ENCODE data around the gene SLC10A7. TPM values are rescaled to one million over a fixed set of nuclear protein-coding genes. Genes with fewer than 3 reads are reported as not detected.

The SLC10A7 gene
- total RNA-seq, 1 donor from 2014 or later = 6.1 TPM

GRCh38 chr4:146465628-146466027 is 56.1 kb downstream of the SLC10A7 start:
- TF ChIP-seq CTCF (IDR thresholded peaks at IDR 0.05; ENCODE audit: insufficient read depth, low read length, poor library complexity, severe bottlenecking) = no peak
- Histone ChIP-seq H3K4me3 (ENCODE audit: low read depth, low read length) (no peak overlapping the region), H3K27me3 (ENCODE audit: control insufficient read depth, insufficient read depth, low read length) (no peaks in the 10 kb centered on the region), H3K36me3 (ENCODE audit: control insufficient read depth, insufficient read depth, low read length) (no peaks in the 10 kb centered on the region)
- no peak for DNase-seq (ENCODE audit: low read depth)

- TF ChIP-seq CTCF (IDR thresholded peaks at IDR 0.05; ENCODE audit: insufficient read depth, low read length, poor library complexity, severe bottlenecking) = no peak
- no peaks in the 10 kb centered on the region for H3K27me3 ChIP-seq (ENCODE audit: control insufficient read depth, insufficient read depth, low read length)
- DNase-seq (ENCODE audit: low read depth) = no peak
These were observed 59.5 kb downstream of the SLC10A7 start for GRCh38 chr4:146462251-146462650.

GRCh38 chr4:146458594-146458993 is 63.1 kb downstream of the SLC10A7 start:
- DNase-seq (ENCODE audit: low read depth) = no peak
- Histone ChIP-seq H3K36me3 (ENCODE audit: control insufficient read depth, insufficient read depth, low read length) (no peaks in the 10 kb centered on the region), H3K27me3 (ENCODE audit: control insufficient read depth, insufficient read depth, low read length) (no peaks in the 10 kb centered on the region), H3K4me3 (ENCODE audit: low read depth, low read length) (no peak overlapping the region)
- no peak for TF ChIP-seq CTCF (IDR thresholded peaks at IDR 0.05; ENCODE audit: insufficient read depth, low read length, poor library complexity, severe bottlenecking)

More at GRCh38 chr4:146462251-146462650, 59.5 kb downstream of the SLC10A7 start:
- H3K36me3 ChIP-seq (ENCODE audit: control insufficient read depth, insufficient read depth, low read length) = no peaks in the 10 kb centered on the region
- H3K4me3 ChIP-seq (ENCODE audit: low read depth, low read length) = no peak overlapping the region

GRCh38 chr4:146456681-146457080 is 65.1 kb downstream of the SLC10A7 start:
- Histone ChIP-seq H3K27me3 (ENCODE audit: control insufficient read depth, insufficient read depth, low read length) (no peaks in the 10 kb centered on the region), H3K36me3 (ENCODE audit: control insufficient read depth, insufficient read depth, low read length) (no peaks in the 10 kb centered on the region), H3K4me3 (ENCODE audit: low read depth, low read length) (no peak overlapping the region)
- no peak for DNase-seq (ENCODE audit: low read depth)
- TF ChIP-seq CTCF (IDR thresholded peaks at IDR 0.05; ENCODE audit: insufficient read depth, low read length, poor library complexity, severe bottlenecking) = no peak

- TF ChIP-seq CTCF (IDR thresholded peaks at IDR 0.05; ENCODE audit: insufficient read depth, low read length, poor library complexity, severe bottlenecking) = no peak
- Histone ChIP-seq H3K27me3 (ENCODE audit: control insufficient read depth, insufficient read depth, low read length) (no peaks in the 10 kb centered on the region), H3K4me3 (ENCODE audit: low read depth, low read length) (no peak overlapping the region), H3K36me3 (ENCODE audit: control insufficient read depth, insufficient read depth, low read length) (no peaks in the 10 kb centered on the region)
- DNase-seq (ENCODE audit: low read depth) = no peak
These were observed 68.4 kb downstream of the SLC10A7 start for GRCh38 chr4:146453181-146453807.

- TF ChIP-seq CTCF (IDR thresholded peaks at IDR 0.05; ENCODE audit: insufficient read depth, low read length, poor library complexity, severe bottlenecking) = no peak
- DNase-seq (ENCODE audit: low read depth) = no peak
- Histone ChIP-seq H3K36me3 (ENCODE audit: control insufficient read depth, insufficient read depth, low read length) (no peaks in the 10 kb centered on the region), H3K4me3 (ENCODE audit: low read depth, low read length) (no peak overlapping the region), H3K27me3 (ENCODE audit: control insufficient read depth, insufficient read depth, low read length) (no peaks in the 10 kb centered on the region)
These were observed 71.2 kb downstream of the SLC10A7 start for GRCh38 chr4:146450524-146450923.

All from kidney epithelial cell (primary cell).